Measurements from ENCODE around the gene CYP21A2.
"Not testable (repeated sequence)": the region's sequence is repeated elsewhere in the genome, so short reads cannot be mapped to it uniquely, and the experiment has no call there.

- not testable (repeated sequence) for TF ChIP-seq CTCF (IDR thresholded peaks at IDR 0.05); EZH2 (IDR thresholded peaks at IDR 0.05; ENCODE audit: borderline replicate concordance, insufficient read depth, low read depth, low read length, poor library complexity, severe bottlenecking)
These were observed 2.8 kb upstream of the CYP21A2 start for GRCh38 chr6:32035283-32036013.

All from B cell (primary cell).